NT2/D1 (cell line): ENCODE measurements around the gene ANKRD40CL.

Source experiments
- SUZ12 ChIP-seq: IDR thresholded peaks from 2 replicates; pipeline ENCODE4 v1.6.1; 2011; ENCODE audit not compliant: insufficient read length, insufficient read depth; ENCODE audit errors: extremely low read depth
- YY1 ChIP-seq: IDR thresholded peaks from 2 replicates; pipeline ENCODE4 v1.6.1; 2011; ENCODE audit not compliant: insufficient read length, insufficient read depth
- ZNF274 ChIP-seq: IDR thresholded peaks from 2 replicates; pipeline ENCODE4 v1.6.1; 2011; ENCODE audit warnings: mild to moderate bottlenecking, low read depth, low read length

GRCh38 chr17:50745631-50746030 lies 21.7 kb downstream of the ANKRD40CL start:
- no peak for TF ChIP-seq ZNF274
- no peak for TF ChIP-seq YY1
- TF ChIP-seq SUZ12, result no peak
